ENCODE data around the gene WIPF3.

The WIPF3 gene

GRCh38 chr7:29915481-29916215 is 109.3 kb downstream of the WIPF3 start:
- Histone ChIP-seq H3K27ac (ENCODE audit: poor library complexity, severe bottlenecking) (no peak overlapping the region), H3K4me1 (ENCODE audit: insufficient read depth, poor library complexity, severe bottlenecking) (no peaks in the 10 kb centered on the region), H3K36me3 (ENCODE audit: low read depth) (peaks cover 13% of the 10 kb centered on the region), H3K9me3 (ENCODE audit: severe bottlenecking) (no peaks in the 10 kb centered on the region), H3K4me3 (ENCODE audit: severe bottlenecking) (no peak overlapping the region), H3K27me3 (ENCODE audit: insufficient read depth, poor library complexity, severe bottlenecking) (no peaks in the 10 kb centered on the region)
- TF ChIP-seq CTCF (IDR thresholded peaks at IDR 0.05; ENCODE audit: poor library complexity, severe bottlenecking) = no peak
- DNase-seq (ENCODE audit: low spot score) = no peak
- ATAC-seq (ENCODE audit: low read depth) = peak; percentile 51; the same call in 2 of the 3 replicates

- Histone ChIP-seq H3K36me3 (ENCODE audit: low read depth) (peaks cover 23% of the 10 kb centered on the region), H3K4me3 (ENCODE audit: severe bottlenecking) (no peak overlapping the region), H3K27me3 (ENCODE audit: insufficient read depth, poor library complexity, severe bottlenecking) (no peaks in the 10 kb centered on the region), H3K27ac (ENCODE audit: poor library complexity, severe bottlenecking) (no peak overlapping the region), H3K4me1 (ENCODE audit: insufficient read depth, poor library complexity, severe bottlenecking) (no peaks in the 10 kb centered on the region), H3K9me3 (ENCODE audit: severe bottlenecking) (no peaks in the 10 kb centered on the region)
- DNase-seq (ENCODE audit: low spot score) (no peak), ATAC-seq (ENCODE audit: low read depth) (no peak)
- no peak for TF ChIP-seq CTCF (IDR thresholded peaks at IDR 0.05; ENCODE audit: poor library complexity, severe bottlenecking)
These were observed 111.3 kb downstream of the WIPF3 start for GRCh38 chr7:29917641-29918040.

- H3K36me3 ChIP-seq (ENCODE audit: low read depth) = peaks cover 29% of the 10 kb centered on the region
- no peak for ATAC-seq (ENCODE audit: low read depth)
- no peaks in the 10 kb centered on the region for H3K27me3 ChIP-seq (ENCODE audit: insufficient read depth, poor library complexity, severe bottlenecking)
- H3K4me1 ChIP-seq (ENCODE audit: insufficient read depth, poor library complexity, severe bottlenecking) = no peaks in the 10 kb centered on the region
- no peaks in the 10 kb centered on the region for H3K9me3 ChIP-seq (ENCODE audit: severe bottlenecking)
- H3K27ac ChIP-seq (ENCODE audit: poor library complexity, severe bottlenecking) = no peak overlapping the region
- DNase-seq (ENCODE audit: low spot score) = no peak
- no peak overlapping the region for H3K4me3 ChIP-seq (ENCODE audit: severe bottlenecking)
- TF ChIP-seq CTCF (IDR thresholded peaks at IDR 0.05; ENCODE audit: poor library complexity, severe bottlenecking) = no peak
These were observed 112.5 kb downstream of the WIPF3 start for GRCh38 chr7:29918850-29919249.

- Histone ChIP-seq H3K9me3 (ENCODE audit: severe bottlenecking) (no peaks in the 10 kb centered on the region), H3K36me3 (ENCODE audit: low read depth) (peaks cover 30% of the 10 kb centered on the region)
- no peak for DNase-seq (ENCODE audit: low spot score)
These were observed 113.5 kb downstream of the WIPF3 start for GRCh38 chr7:29919790-29920189.

More at GRCh38 chr7:29919790-29920189, 113.5 kb downstream of the WIPF3 start:
- Histone ChIP-seq H3K27ac (ENCODE audit: poor library complexity, severe bottlenecking) (no peak overlapping the region), H3K4me1 (ENCODE audit: insufficient read depth, poor library complexity, severe bottlenecking) (no peaks in the 10 kb centered on the region), H3K4me3 (ENCODE audit: severe bottlenecking) (no peak overlapping the region), H3K27me3 (ENCODE audit: insufficient read depth, poor library complexity, severe bottlenecking) (no peaks in the 10 kb centered on the region)
- ATAC-seq (ENCODE audit: low read depth) = no peak
- TF ChIP-seq CTCF (IDR thresholded peaks at IDR 0.05; ENCODE audit: poor library complexity, severe bottlenecking) = no peak

Data from RWPE2 (cell line).